Neural progenitor cell (in vitro differentiated cells): ENCODE measurements around the gene CDH13.

Source experiments
- CTCF ChIP-seq: fragments of 200-600 bp; sonication (generic); IDR thresholded peaks from 2 replicates; pipeline ENCODE4 v1.5.1; 2017; ENCODE audit warnings: antibody characterized with exemption, mild to moderate bottlenecking
- EZH2 ChIP-seq: fragments of 200-600 bp; sonication (generic); IDR thresholded peaks from 2 replicates; pipeline ENCODE4 v1.6.1; 2017; ENCODE audit warnings: antibody characterized with exemption, mild to moderate bottlenecking, moderate library complexity

GRCh38 chr16:83792391-83792790 is 1165.6 kb downstream of the CDH13 start:
- TF ChIP-seq CTCF (no peak), EZH2 (no peak)
